HG03378 (cell line): ENCODE measurements around the gene TEX53.

ENCODE experiments used
- ATAC-seq: cut with Tn5 transposase; IDR thresholded peaks from one replicate; pipeline ENCODE4 v1.9.1; 2021; ENCODE audit warnings: mild to moderate bottlenecking, moderate library complexity; ENCODE audit not compliant: unreplicated experiment

TEX53 gene

GRCh38 chr9:114680259-114681001 is 22.8 kb upstream of the TEX53 start:
- ATAC-seq = no peak

- no peak for ATAC-seq
These were observed 21.2 kb upstream of the TEX53 start for GRCh38 chr9:114678795-114679194.

GRCh38 chr9:114678130-114678529 is 20.5 kb upstream of the TEX53 start:
- no peak for ATAC-seq

GRCh38 chr9:114677418-114677817 is 19.8 kb upstream of the TEX53 start:
- no peak for ATAC-seq

- no peak for ATAC-seq
These were observed 19.3 kb upstream of the TEX53 start for GRCh38 chr9:114676901-114677300.

GRCh38 chr9:114674798-114675540 is 17.4 kb upstream of the TEX53 start:
- ATAC-seq = no peak

GRCh38 chr9:114674076-114674797 is 16.6 kb upstream of the TEX53 start:
- ATAC-seq = no peak

- ATAC-seq = no peak
These were observed 14.0 kb upstream of the TEX53 start for GRCh38 chr9:114671605-114672004.

- no peak for ATAC-seq
These were observed 12.4 kb upstream of the TEX53 start for GRCh38 chr9:114669961-114670360.

- ATAC-seq = no peak
These were observed 10.5 kb upstream of the TEX53 start for GRCh38 chr9:114668146-114668545.

GRCh38 chr9:114666851-114667250 is 9.2 kb upstream of the TEX53 start:
- no peak for ATAC-seq

- ATAC-seq = no peak
These were observed 8.8 kb upstream of the TEX53 start for GRCh38 chr9:114666401-114666800.

- ATAC-seq = no peak
These were observed 6.6 kb upstream of the TEX53 start for GRCh38 chr9:114664181-114664580.

GRCh38 chr9:114662081-114662989 is 4.7 kb upstream of the TEX53 start:
- peak; percentile 66 for ATAC-seq

GRCh38 chr9:114656301-114656700 is 1.3 kb downstream of the TEX53 start:
- no peak for ATAC-seq

GRCh38 chr9:114655689-114656088 is 1.9 kb downstream of the TEX53 start:
- ATAC-seq = no peak

GRCh38 chr9:114653556-114654159 is 3.9 kb downstream of the TEX53 start:
- no peak for ATAC-seq

GRCh38 chr9:114652776-114653555 is 4.6 kb downstream of the TEX53 start:
- ATAC-seq = no peak

GRCh38 chr9:114643896-114644295 is 13.7 kb downstream of the TEX53 start:
- ATAC-seq = no peak

GRCh38 chr9:114643001-114643400 is 14.6 kb downstream of the TEX53 start:
- no peak for ATAC-seq
